Mesenteric fat pad (tissue), 1 donor: Measurements from ENCODE around the gene CDH23. TPM values are rescaled to one million over a fixed set of nuclear protein-coding genes. Genes with fewer than 3 reads are reported as not detected.

ENCODE experiments used
- DNase-seq: peaks from one replicate; pipeline ENCODE4 v3.0.0-alpha.2; 2020; ENCODE audit warnings: low spot score
- total RNA-seq: library from RNA; stranded (reverse); fragmentation: NEBNext Ultra II Directional; extraction: Animal tissue kit (Norgen Biotek cat#: 25700); gene quantifications from one replicate; pipeline ENCODE4 v1.2.1, GENCODE V29; 2021
- donor health status: DM: yes; HTN: yes; CAD: no.

Gene CDH23
- total RNA-seq, 1 donor from 2014 or later: 9.7 TPM

GRCh38 chr10:71727738-71728737 lies 331.3 kb downstream of the CDH23 start:
- DNase-seq: no peak

GRCh38 chr10:71729161-71729636 lies 332.5 kb downstream of the CDH23 start:
- no peak for DNase-seq

GRCh38 chr10:71731791-71732190 lies 335.1 kb downstream of the CDH23 start:
- no peak for DNase-seq

GRCh38 chr10:71734797-71735196 lies 338.1 kb downstream of the CDH23 start:
- no peak for DNase-seq

- DNase-seq: no peak
Observed at GRCh38 chr10:71735709-71736569, 339.2 kb downstream of the CDH23 start.

- no peak for DNase-seq
Observed at GRCh38 chr10:71736570-71736952, 339.8 kb downstream of the CDH23 start.

- no peak for DNase-seq
Observed at GRCh38 chr10:71737001-71737833, 340.5 kb downstream of the CDH23 start.

GRCh38 chr10:71737834-71738197 lies 341.1 kb downstream of the CDH23 start:
- no peak for DNase-seq

GRCh38 chr10:71739358-71739900 lies 342.7 kb downstream of the CDH23 start:
- DNase-seq: no peak

GRCh38 chr10:71740069-71740653 lies 343.4 kb downstream of the CDH23 start:
- DNase-seq: no peak

GRCh38 chr10:71741029-71741428 lies 344.3 kb downstream of the CDH23 start:
- DNase-seq: no peak

- DNase-seq: no peak
Observed at GRCh38 chr10:71741671-71742070, 345.0 kb downstream of the CDH23 start.

- no peak for DNase-seq
Observed at GRCh38 chr10:71742301-71743088, 345.8 kb downstream of the CDH23 start.

- DNase-seq: no peak
Observed at GRCh38 chr10:71743089-71743838, 346.5 kb downstream of the CDH23 start.

- no peak for DNase-seq
Observed at GRCh38 chr10:71743866-71744265, 347.1 kb downstream of the CDH23 start.

GRCh38 chr10:71744897-71745663 lies 348.4 kb downstream of the CDH23 start:
- no peak for DNase-seq

GRCh38 chr10:71745664-71746250 lies 349.0 kb downstream of the CDH23 start:
- no peak for DNase-seq
